GM21576 (cell line): ENCODE measurements around the gene SURF4.

Source experiments
- ATAC-seq: cut with Tn5 transposase; IDR thresholded peaks from one replicate; pipeline ENCODE4 v1.9.1; 2021; ENCODE audit warnings: mild to moderate bottlenecking, moderate library complexity; ENCODE audit not compliant: unreplicated experiment

SURF4 gene

DNA sequence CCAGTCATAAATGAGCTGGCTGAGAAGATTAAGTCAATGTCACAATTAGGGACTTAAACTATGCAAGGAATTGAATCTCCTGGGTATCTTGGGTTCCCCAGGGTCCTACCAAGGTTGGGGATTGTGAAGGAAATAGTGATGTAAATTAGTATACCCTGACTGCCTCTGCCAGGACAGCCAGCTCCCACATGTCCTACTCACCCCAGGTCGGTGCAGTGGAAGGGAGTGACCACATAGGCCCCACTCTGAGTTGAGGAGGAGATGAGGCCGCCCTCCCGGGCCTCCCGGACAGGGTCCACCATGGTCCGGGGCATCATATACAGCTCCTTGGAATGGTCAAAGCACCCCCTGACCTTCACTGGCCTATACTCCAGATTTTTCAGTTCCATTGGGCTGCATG is 22.3 kb downstream of the SURF4 start:
- no peak for ATAC-seq

DNA sequence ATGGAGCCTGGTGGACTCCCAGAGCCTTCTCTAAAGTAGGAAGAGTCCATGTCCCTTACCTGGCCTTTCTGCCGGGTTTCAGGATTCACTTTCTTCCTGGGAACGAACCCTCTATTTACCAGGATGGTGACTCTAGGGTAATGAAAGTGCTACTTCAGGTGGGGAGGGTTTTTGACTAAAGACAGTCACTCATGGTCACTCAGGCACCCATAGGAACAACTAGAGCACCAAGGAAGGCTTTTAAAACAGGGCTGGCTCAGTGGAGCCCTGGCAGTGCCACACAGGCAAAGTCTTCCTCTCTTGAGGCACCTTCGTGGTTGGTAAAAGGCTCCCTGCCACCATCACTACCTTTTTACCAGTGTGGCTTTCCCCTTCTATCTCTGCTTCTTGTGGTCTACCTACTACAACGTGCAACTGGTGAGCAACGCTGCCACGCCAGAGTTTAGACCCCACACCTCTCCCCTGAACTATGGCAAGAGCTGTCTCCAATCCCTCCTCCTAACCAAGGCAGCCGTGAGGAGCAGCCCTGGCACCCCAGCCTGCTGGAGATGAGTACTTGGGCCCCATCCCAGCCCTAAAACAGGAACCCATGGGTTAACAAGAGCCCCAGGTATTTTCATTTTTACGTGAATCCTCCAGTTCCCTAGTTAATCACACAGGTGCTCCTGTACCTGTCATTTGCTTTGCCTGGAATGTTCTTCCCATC is 23.1 kb downstream of the SURF4 start:
- ATAC-seq = no peak

DNA sequence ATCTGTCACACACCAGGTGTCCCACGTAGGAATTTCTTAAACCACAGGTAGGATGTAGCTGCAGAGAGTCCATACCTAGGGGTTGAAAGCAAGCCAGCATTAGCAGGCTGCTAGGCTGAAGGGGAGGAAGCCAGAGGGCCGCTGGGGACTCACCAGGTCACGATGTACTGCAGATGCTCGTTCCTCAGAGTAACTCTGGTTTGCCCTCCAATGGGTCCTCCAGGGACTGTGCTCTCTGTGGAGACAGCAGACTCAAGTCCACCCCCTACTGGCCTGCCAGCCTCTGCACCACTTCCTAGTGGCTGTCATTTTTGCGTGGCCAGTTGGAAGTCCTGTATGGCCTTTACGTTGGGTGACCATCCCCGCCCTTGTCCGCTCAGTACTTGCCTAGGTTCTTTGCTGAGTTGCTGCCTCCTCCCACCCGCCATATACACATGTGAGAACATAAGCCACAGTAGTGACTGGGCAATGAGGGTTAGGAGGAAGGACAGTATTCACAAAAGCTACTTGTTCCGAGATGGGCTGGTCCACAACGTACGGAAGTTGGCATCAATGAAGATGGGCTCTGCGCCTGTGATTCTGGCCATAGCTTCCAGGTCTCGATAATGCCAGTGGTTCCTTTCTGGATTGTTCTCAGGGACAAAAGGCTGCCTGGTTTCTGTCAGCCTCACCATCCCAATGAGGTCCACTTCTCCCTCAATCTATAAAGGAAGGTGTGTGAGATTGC is 23.8 kb downstream of the SURF4 start:
- ATAC-seq = no peak

DNA sequence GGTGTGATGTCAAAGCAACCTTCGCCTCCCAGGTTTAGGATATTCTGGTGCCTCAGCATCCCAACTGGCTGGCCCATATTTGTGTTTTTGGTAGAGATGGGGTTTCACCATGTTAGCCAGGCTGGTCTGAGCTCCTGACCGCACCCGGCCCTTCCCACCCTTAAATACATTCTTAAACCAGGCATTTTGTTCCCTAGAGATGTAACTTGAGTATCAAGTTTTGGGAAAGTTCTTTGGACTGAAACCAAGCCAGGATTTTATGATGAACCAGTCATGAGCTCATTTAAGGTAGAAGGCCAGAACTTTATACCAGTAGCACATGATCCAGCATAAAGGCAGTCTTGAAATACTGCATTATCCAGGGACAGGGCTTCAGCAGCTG is 24.3 kb downstream of the SURF4 start:
- ATAC-seq = no peak

DNA sequence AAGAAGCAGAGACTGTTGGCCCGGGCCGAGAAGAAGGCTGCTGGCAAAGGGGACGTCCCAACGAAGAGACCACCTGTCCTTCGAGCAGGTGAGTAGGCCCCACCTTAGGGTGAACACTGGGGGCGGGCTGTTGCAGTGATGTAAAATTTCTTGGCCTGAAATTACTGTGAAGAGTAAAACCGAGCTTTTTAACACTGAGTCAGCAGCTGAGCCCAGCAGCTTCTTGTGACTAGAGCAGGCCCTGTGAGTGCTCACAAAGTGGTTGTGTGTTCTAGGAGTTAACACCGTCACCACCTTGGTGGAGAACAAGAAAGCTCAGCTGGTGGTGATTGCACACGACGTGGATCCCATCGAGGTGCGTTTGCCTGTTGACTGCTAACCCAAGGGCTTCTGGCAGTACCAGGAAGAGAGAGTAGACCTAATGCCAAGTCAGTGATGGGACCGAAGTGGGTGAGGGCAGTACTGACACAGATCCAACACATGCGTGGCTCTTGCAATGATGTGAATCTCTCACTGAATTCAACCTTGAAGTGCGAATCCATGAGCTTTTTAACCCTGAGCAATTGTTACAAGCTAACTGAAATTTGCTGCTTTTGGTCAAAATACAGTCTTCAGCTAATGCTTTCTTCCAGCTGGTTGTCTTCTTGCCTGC is 25.8 kb downstream of the SURF4 start:
- no peak for ATAC-seq

DNA sequence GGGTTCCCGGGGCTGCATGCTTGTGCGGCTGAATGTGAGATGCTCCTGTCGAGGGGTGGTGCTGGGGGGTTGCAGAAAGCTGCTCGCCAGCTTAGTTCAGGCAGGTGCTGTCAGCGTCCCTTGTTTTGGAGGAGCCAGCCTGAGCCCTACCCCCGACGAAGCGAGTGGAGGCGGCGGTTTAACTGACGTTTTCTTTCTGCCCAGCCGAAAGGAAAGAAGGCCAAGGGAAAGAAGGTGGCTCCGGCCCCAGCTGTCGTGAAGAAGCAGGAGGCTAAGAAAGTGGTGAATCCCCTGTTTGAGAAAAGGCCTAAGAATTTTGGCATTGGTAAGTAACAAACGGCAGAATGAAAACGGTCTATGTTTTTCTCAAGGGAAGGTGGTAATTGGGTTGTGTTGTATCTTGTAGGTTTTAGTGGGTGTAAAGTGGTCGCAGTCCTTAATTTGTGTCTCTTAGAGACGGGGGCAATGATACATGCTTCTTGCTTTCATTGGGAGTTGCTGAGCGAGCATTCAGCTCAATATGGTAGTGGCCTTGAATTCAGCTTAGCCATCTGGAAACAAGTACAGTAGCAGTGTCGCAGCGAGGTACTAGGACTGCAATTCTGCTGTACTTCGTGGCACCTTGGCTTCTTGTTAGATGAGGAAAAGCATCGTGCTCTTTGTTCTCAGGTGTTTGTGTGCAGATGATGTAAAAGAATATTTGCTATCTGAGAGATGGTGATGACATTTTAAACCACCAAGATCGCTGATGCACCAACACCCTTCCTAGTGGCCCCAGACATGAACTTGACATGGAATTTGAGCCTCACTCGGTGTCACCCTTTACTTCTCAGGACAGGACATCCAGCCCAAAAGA is 26.9 kb downstream of the SURF4 start:
- ATAC-seq = no peak

DNA sequence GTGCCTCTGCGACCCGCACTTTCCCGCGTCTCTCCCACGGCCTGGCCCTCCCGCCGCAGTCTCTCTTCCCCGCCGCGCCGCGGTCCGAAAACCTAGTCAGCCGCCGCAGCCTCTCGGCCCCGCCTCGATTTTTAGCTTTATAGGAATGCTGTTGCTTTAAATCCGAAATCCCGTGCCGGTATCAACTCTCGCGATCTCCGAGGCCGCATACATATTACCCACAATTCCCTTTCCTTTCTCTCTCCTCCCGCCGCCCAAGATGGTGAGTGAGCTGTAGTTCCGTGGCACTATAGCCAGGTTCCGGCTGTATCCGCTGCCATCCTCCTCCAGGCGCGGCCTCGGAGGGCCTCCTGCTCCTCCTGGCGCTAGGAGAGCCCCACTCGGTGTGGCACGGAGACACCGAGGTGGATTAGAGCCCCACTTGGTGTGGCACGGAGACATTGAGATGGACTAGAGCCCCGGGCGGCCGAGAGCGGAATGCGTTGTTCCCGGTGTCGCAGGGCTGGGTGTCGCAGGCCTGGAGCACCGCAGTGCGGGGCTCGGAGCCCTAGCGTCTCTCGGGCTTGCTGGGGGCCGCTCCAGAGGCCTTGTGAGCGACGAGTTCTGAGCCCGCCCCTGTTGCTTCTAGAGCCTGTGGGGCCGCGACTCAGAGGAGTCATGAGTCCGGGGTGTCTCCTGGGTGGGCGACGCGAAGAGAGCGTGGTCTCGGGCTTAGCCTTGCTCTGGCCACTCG is 27.7 kb downstream of the SURF4 start, which contains the start of the genes MED22 and RPL7A:
TSS of gene MED22 (minus strand) at position 147 of the 733 bp plus-strand sequence. CDS start 1,469 bp downstream, outside the sequence.
TSS of gene RPL7A (plus strand) at position 234 of the 733 bp plus-strand sequence. CDS start at position 260, 26 bp downstream.
- ATAC-seq = peak; percentile 71

DNA sequence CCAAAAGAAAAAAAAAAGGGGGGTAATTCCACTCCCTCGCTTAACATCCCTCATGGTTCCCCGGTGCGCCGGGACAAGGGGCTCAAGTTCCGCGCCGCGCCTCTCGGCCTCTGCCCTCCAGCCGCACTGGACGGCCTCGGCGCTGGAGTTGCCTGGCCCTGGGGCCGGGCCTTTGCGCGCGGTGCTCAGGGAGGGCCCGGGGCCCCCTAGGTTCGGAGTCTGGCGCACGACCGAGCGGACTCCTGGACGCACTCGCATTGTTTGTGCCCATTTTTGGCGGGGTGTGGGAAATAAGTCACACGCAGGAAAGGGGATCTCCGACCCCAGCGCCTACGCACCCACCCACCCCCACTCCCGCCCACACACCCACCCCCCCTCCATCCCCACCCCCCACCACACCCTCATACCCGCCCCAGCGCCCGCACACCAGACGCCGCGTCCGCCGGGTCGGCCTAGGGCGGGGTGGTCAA is 28.3 kb downstream of the SURF4 start:
- ATAC-seq = peak; percentile 21

DNA sequence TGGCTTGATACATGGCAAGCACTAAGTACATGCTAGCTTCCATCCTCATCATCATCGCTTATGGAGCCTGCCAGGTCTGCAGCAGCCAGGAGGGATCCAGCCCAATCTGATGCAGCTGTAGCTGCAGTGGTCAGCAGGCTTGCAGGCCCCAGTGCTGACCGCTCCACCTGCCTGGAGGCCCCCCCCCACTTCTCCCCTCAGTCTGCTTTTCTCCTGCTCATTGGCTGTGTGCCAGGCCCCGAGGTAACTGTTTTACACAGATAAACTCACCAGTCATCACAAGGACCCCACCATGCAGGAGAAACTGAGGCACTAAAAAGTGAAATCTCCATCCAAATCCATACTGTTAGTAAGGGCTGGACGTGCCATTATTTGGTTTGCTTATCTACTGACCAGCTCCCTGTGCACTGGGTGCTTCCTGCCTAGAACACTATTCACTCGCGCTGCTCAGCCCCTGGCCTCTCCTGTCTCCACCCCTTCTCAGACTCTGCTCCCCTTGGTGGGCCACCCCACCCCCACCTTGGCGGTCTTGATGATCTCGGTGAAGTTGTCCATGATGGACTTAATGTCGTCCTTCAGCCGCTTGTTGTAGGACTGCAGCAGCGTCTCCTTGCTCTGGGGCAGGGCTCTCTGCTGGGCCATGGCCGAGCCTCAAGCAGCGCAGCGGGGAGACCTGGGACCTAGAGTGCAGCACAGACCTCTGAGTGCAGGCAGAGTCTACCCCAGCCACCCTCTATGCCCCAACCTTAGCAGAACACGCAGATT is 29.7 kb downstream of the SURF4 start:
- ATAC-seq = no peak

DNA sequence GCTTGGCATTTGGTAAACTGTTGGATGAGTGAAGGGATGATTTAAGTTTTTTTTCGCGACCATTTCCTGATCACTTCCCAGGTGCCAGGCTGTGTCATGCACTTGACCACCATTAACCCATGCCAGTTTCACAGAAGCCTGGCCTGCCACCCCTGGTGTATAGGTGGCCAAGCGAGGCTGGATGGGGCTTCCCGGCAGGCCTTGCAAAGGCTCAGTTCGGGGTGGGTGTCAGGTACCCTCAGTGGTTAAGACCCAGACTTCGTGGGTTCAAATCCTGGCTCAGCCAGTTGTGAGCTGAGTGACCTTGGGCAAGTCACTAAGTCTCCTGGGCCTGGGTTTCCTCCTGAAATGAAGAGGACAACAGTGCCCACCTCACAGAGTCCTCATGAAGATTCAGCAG is 30.3 kb downstream of the SURF4 start:
- ATAC-seq = no peak

DNA sequence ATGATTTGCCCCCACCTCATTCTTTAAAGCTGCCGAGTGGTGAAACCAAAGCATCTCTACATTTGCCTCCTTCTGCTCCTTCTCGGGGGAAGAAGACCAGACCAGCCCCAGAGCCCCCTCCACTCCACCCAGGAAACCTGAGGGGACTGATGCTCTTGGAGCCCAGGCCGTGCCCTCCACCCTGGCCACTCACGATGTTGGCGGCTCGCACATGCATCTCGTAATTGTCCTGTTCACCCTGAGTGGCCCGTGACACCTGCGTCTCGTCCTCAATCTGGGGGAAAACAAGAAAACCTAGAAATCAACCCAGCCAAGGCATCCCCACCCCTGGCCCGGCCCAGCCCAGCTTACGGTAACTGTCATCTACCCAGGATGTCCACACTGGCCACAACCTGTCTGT is 30.9 kb downstream of the SURF4 start:
- ATAC-seq = no peak

DNA sequence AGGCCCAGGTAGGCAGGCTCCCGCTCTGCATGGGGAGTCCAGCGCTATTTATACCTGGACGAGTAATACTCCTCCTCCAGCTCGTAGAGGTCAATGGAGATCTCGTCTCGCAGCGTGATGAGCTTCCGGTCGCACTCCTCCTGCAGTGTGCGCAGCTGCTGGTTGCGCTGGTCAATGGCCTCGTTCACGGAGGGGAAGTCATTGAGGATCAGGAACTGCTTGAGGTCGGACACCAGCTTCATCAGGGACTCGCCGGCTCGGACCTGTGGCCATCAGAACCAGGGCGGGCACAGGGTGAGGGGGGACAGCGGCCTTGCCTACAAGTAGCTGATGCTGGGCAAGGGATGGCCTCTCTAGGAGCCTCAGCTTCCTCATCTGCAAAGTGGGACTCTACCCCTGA is 31.8 kb downstream of the SURF4 start:
- no peak for ATAC-seq

DNA sequence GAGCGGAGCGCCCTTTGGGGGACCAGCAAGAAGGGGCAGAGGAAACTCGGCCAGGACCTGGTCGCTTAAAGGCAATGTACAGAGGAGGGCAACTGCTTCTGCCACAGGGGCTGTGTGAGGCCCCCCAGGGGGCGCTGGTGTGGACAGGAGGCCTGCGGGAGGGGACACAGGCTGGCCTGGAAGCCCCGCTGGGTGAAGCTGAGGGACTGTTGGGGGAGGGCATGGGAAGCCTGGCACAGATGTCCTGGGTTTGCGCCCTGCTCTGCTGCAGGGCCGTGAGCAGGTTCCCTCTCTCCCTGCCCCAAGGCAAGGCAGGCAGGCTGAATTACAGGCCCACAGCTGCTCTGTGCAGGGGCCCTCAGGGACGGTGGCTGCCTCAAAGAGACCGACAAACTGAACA is 33.3 kb downstream of the SURF4 start:
- ATAC-seq = no peak

DNA sequence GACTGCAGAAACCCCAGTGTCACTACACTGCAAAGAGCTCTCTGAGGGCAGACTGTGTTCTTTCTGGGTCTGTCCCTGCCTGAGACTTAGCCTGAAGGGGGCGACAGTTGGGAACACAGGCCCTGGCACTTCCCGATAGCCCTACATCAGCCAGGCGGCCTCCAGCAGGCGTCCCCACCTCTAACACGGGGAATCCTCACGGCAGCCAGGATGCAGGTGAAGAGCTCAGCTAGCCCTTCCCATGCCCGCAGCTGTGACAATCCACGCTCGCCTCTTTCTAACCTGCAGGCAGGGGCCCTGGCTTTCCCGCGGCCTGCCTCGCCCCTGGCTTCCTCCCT is 33.8 kb downstream of the SURF4 start:
- no peak for ATAC-seq

DNA sequence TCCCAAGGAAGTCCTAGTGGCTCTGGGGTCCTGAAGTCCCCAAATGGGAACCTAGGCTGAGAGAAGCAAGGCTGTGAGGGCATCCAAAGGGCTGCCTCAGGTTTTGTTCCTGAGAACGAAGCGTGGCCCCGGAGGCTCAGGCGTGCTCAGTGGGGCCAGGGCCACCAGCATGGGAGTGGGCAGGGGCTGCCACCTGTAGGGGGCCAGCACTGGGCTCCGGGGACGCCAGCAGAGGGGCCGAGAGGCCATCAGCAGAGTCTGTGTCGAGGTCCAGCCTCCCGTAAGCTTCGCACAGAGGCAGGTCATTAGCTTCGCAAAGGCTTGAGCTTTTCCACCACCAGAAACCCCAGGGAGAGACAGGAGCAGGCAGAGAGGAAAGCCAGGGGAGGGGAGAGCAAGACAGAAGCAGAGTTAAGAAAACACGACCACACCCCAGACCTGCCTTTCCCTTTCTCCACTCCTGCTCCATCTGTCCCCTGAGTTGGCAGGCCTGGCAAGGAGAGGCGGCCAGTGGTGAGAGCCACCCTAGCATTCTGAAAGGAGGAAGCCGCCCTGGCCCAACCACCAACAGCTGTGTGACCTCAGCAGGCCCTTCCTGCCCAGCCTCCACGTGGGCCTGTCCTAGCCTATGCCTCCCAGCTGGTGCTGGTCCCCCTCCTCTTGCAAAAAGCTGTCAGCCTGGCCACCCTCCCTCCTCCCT is 34.3 kb downstream of the SURF4 start:
- no peak for ATAC-seq

DNA sequence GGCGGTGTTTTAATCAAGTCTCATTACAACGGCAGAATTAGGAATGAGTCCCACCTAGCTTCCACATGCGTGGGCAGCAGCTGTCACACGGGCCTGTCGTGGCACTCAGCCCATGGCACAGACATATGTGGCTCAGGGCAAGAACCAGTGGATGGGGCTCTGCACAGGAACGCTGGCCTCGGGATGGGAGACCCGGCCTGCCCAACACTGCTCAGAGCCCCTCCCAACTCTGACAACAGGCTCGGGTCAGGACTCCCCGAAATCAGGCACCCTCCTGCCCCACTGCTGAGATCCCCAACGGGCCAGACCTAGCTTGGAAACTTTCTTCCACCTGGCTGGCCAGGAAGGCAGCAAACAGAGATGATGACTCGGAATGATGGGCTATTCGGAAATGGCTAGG is 34.9 kb downstream of the SURF4 start:
- ATAC-seq = no peak

DNA sequence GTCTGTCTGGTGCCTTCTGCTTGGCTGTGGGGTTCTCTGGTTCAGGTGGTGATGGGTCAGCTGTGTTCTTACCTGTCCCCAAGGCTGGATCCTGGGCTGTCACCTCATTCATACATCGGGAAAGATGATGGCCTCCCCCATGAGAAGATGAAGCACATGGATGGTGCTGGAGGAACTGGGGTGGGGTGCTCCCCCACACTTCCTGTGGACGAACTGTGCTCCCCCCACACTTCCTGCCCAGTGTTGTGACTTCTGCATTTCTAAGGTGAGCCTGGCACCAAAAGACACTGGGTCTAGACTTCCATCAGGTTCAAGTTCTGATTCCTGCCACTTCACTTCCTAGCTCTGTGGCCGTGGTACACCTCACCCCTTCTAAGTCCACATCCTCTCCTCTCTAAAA is 35.6 kb downstream of the SURF4 start:
- ATAC-seq = no peak

DNA sequence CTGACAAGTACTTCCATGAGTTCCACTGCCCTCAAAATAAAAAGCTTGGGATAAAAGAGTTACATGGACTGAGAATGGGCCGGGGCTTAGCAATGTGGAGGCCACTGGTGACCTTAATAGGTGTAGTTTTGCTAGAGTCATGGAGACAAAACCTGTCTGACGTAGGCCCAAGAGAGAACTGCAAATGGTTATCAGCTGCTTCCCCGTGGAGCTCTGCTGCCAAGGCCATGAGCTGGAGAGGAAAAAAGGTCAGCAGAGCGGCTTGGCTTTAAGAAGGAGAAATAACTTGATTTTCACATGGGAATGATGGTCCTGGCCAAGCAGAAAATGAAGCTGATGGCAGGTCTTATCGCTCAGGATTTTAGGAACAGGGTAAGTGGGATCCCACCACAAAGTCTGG is 36.2 kb downstream of the SURF4 start:
- no peak for ATAC-seq
